HEK293T (cell line): ENCODE results near the gene KAZALD1.

Experiments used
- ARNT ChIP-seq: fragments of 450-650 bp; IDR thresholded peaks from 2 replicates; pipeline ENCODE4 v1.6.1; 2017; ENCODE audit warnings: mild to moderate bottlenecking
- BHLHE40 ChIP-seq: fragments of 450-650 bp; IDR thresholded peaks from 2 replicates; pipeline ENCODE4 v1.6.1; 2016; ENCODE audit warnings: mild to moderate bottlenecking, moderate library complexity, borderline replicate concordance
- FOXK2 ChIP-seq: fragments of 450-650 bp; IDR thresholded peaks from 2 replicates; pipeline ENCODE4 v1.6.1; 2016; ENCODE audit warnings: mild to moderate bottlenecking
- LEF1 ChIP-seq: fragments of 450-650 bp; IDR thresholded peaks from 2 replicates; pipeline ENCODE4 v1.6.1; 2017; ENCODE audit warnings: mild to moderate bottlenecking, borderline replicate concordance
- NFRKB ChIP-seq: fragments of 450-650 bp; IDR thresholded peaks from 2 replicates; pipeline ENCODE4 v1.6.1; 2016; ENCODE audit warnings: mild to moderate bottlenecking, moderate library complexity
- PKNOX1 ChIP-seq: fragments of 450-650 bp; IDR thresholded peaks from 2 replicates; pipeline ENCODE4 v1.6.1; 2016
- TARDBP ChIP-seq: fragments of 450-650 bp; IDR thresholded peaks from 2 replicates; pipeline ENCODE4 v1.6.1; 2016

DNA sequence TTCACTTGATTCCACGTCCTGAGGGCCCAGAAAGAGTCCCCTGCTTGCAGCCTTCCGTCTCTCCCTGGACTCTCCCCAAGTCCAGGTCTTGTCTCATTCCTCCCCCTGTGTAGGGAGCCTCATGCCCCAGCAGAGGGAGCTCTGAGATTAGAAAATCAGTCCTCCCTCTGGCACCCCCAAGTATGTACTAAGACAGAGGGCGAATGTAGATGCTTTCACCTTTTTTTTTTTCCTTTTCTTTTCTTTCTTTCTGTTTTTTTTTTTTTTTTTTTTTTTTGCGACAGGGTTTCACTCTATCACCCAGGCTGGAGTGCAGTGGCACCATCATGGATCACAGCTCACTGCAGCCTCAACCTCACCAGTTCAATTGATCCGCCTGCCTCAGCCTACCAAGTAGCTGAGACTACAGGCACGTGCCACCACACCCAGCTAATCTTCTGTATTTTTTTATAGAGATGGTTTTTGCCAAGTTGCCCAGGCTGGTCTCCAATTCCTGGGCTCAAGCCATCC is 20.5 kb upstream of the KAZALD1 start:
- no peak for TF ChIP-seq LEF1
- TF ChIP-seq TARDBP, result no peak
- no peak for TF ChIP-seq NFRKB
- no peak for TF ChIP-seq ARNT
- no peak for TF ChIP-seq BHLHE40
- no peak for TF ChIP-seq FOXK2
- no peak for TF ChIP-seq PKNOX1
